C4-2B (cell line): ENCODE data around the gene CETN2.
"Not testable (repeated sequence)": the region's sequence is repeated elsewhere in the genome, so short reads cannot be mapped to it uniquely, and the experiment has no call there.

Source experiments
- H3K27ac ChIP-seq: fragments of 450-650 bp; 2 replicates; pipeline ENCODE4 v1.5.1; 2017
- CTCF ChIP-seq: fragments of 450-650 bp; conservative IDR thresholded peaks from 2 replicates; pipeline ENCODE4 v1.5.1; 2017; ENCODE audit warnings: mild to moderate bottlenecking
- ZFX ChIP-seq: fragments of 450-650 bp; IDR thresholded peaks from 2 replicates; pipeline ENCODE4 v1.6.1; 2017

CETN2 gene

GRCh38 chrX:152818356-152818755, 12.2 kb downstream of the CETN2 start:
- TF ChIP-seq CTCF (no peak), ZFX (no peak)

DNA sequence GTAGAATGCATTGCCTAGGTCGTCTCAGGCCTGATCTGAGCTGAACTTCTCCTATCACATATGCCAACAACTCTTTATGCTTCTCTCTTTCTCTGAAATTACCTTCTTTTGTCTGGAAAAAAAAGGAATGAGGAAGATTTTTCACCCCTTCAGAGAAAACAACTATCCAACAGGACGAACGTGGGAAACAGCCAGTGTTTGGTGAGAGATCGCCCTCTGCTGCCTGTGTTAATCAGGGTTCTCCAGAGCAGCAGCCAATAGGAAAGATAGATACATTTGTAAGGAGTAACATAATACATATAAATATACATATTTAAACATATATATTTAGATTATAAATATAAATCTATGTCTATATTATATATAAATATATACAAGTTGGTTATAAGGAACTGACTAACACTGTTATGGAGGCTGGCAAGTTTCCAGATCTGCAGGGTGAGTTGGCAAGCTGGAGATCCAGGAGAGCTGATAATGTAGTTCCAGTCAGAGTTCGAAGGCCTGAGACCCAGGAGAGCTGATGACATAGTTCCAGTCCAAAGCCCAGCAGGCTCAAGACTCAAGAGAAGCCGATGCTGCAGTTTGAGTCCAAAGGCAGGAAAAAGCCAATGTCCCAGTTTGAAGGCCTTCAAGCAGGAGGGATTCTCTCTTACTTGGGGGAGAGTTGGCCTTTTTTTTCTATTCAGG, 13.3 kb downstream of the CETN2 start:
- H3K27ac ChIP-seq, result no peak overlapping the region
- TF ChIP-seq CTCF (peak; percentile 61), ZFX (no peak)

More at GRCh38 chrX:152818356-152818755, 12.2 kb downstream of the CETN2 start:
- H3K27ac ChIP-seq, result no peak overlapping the region

DNA sequence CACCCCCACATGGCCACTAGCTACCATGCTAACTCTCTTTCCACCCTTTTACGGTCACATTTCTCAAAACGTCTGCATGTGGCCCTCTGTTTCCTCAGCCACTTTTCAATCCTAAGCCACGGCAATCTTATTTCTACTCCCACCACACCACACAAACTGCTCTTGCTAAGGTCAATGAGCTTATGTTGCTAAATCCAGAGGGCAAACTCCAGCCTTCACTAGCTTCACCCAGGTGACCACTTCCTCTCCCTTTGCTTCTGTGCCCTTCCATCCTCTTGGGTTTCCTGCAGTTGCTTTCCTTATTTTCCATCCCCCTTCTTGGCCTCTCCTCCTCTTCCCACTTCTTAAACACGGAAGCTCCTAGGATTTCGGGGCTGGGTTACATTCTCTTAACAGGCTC, 16.5 kb downstream of the CETN2 start:
- H3K27ac ChIP-seq, result no peak overlapping the region
- no peak for TF ChIP-seq ZFX
- no peak for TF ChIP-seq CTCF

DNA sequence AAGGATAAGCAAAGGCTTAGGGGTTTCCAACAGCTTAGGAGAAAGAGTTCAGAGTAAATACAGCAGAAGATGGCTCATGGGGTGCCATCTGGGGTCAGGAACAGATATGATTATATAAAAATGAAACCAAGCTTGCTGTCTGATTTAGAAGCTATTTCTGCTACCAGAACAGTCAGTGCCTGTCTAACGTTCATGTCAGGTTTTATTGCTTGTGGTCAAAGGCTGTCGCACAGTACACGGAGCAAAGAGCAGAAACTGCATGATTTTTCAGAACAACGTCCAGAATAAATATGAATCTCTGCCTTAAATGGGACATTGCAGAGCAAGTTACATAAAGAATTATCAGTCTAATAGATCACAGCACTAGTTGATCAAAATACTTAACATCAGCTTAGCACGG, 17.4 kb downstream of the CETN2 start:
- no peak for TF ChIP-seq ZFX
- no peak for TF ChIP-seq CTCF
- no peak overlapping the region for H3K27ac ChIP-seq

GRCh38 chrX:152810403-152810802, 20.2 kb downstream of the CETN2 start:
- H3K27ac ChIP-seq, result no peak overlapping the region
- no peak for TF ChIP-seq CTCF
- TF ChIP-seq ZFX, result no peak

- no peak for TF ChIP-seq ZFX
- no peak for TF ChIP-seq CTCF
Measured at GRCh38 chrX:152806035-152806434, 24.5 kb downstream of the CETN2 start.

DNA sequence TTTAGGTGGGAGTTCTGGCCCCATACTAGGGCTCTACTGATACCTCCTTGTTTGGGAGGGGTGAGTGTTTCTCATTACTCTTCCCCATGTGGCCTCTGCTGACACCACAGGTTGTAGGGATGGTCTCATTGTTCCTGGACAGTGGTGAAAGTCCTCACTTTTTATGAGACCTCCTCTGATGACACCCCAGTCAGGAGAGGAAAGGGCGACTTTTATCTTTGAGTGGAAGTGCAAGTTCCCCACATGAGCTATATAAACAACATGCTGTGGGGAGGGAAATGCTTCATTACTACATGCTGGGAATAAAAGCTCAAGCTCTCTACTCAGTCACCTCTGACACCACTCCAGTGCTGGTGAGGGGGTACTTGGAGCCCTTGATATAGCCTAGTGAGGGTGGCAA, 31.6 kb downstream of the CETN2 start:
- TF ChIP-seq CTCF (no peak), ZFX (no peak)
- H3K27ac ChIP-seq, result no peak overlapping the region

More at GRCh38 chrX:152806035-152806434, 24.5 kb downstream of the CETN2 start:
- H3K27ac ChIP-seq, result no peak overlapping the region

DNA sequence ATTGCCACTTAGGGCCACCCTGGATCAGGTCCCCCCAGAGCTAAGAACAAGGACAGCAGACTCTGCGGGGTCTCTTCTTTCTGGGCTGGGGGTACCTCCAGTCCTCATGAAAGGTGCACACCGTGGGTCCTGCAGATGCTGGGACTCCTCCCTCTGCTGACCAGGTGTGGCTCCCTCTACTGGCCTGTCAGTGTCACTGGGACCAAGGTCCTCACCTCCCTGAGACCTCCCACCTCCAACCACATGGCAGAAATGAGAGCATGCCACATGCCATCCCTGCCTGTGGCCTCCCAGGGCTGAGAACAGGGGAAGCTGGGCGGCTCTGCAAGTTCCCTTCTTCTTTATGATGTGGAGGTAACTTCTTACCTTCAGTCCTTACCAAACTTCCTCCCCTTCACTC, 43.5 kb downstream of the CETN2 start:
- H3K27ac ChIP-seq, result not testable (repeated sequence)
